ENCODE data around the gene PHF12. TPM values are rescaled to one million over a fixed set of nuclear protein-coding genes. Genes with fewer than 3 reads are reported as not detected.

PHF12 gene
- total and polyA plus RNA-seq, 2 of the 13 experiments (the other 11 are each of a cell fraction or from before 2014, with no cell fraction given): 9.8 to 17.1 TPM

- no peak overlapping the region for H3K4me2 ChIP-seq (ENCODE audit: low read depth, low read length)
- H2AFZ ChIP-seq (ENCODE audit: low read length): no peak overlapping the region
- 100% methylated on average over 3 of the region's 5 CpGs for WGBS (ENCODE audit: low lambda C conversion rate)
- H3K4me1 ChIP-seq (ENCODE audit: insufficient read depth, low read length): peaks cover 8% of the 10 kb centered on the region
- H4K20me1 ChIP-seq (ENCODE audit: insufficient read depth, low read length): no peaks in the 10 kb centered on the region; the same call in 1 of the 2 replicates
- DNase-seq (ENCODE audit: low spot score) (no peak), FAIRE-seq (no peak), ATAC-seq (no peak)
- TF ChIP-seq KDM3A (CRISPR knock-in tag; IDR thresholded peaks at IDR 0.05; ENCODE audit: low read depth) (no peak), ZXDC (CRISPR knock-in tag; IDR thresholded peaks at IDR 0.05) (no peak), USF2 (IDR thresholded peaks at IDR 0.05; ENCODE audit: low read depth, low read length) (no peak), USF2 (CRISPR knock-in tag; IDR thresholded peaks at IDR 0.05; ENCODE audit: borderline replicate concordance) (no peak), RERE (CRISPR knock-in tag; IDR thresholded peaks at IDR 0.05; ENCODE audit: low read depth) (no peak), SNAPC5 (CRISPR knock-in tag; IDR thresholded peaks at IDR 0.05; ENCODE audit: borderline replicate concordance) (no peak), SIX4 (CRISPR knock-in tag; IDR thresholded peaks at IDR 0.05) (no peak), ZFP90 (CRISPR knock-in tag; IDR thresholded peaks at IDR 0.05; ENCODE audit: borderline replicate concordance) (no peak), ZNF841 (CRISPR knock-in tag; IDR thresholded peaks at IDR 0.05; ENCODE audit: borderline replicate concordance) (no peak)
- H3K36me3 ChIP-seq (replicated peaks in 1 of 2; ENCODE audit: control insufficient read depth in 1 of 2, insufficient read depth in 2 of 2, low read length in 2 of 2): peaks cover 40 to 88% of the 10 kb centered on the region in 2 experiments
- H3K4me3 ChIP-seq (replicated peaks in 1 of 3; ENCODE audit: insufficient read depth in 1 of 3, low read depth in 2 of 3, low read length in 3 of 3): no peak overlapping the region
- POLR2A ChIA-PET: no interaction called here
- H3K27ac ChIP-seq (ENCODE audit: extremely low read length, insufficient read depth, low read length): no peak overlapping the region
- no peaks in the 10 kb centered on the region for H3K79me2 ChIP-seq (ENCODE audit: insufficient read depth, low read length)
- no peaks in the 10 kb centered on the region for H3K27me3 ChIP-seq (ENCODE audit: control insufficient read depth in 1 of 2, insufficient read depth in 2 of 2, low read length in 2 of 2)
- BruUV-seq (replicated peaks): no TSS peak
- no peak overlapping the region for H3K9ac ChIP-seq (ENCODE audit: insufficient read depth, low read depth, low read length)
- no peaks in the 10 kb centered on the region for H3K9me3 ChIP-seq (ENCODE audit: low read length)
- CTCF ChIA-PET (ENCODE audit: low intra/inter-chr PET ratio, low total read pairs): interaction anchor here (1.2 to 1.5 kb wide), 2 partner anchors 154 to 190 kb away, joined by 5 to 6 read pairs; partner anchors contain the start of gene TLCD1
- in situ Hi-C loops (cut with HindIII; ENCODE audit: extremely low pct_ligation_motif_present, low pct_unique_long_range_greater_than_20kb) (no loop called here), intact Hi-C loops (cut with micrococcal nuclease; ENCODE audit: unreplicated experiment) (loop anchor here (2.0 kb wide), 2 partner anchors 15 to 155 kb away; partner anchors contain the start of gene DHRS13)
These were observed 33.9 kb downstream of the PHF12 start for GRCh38 chr17:28917465-28917864.
